ENCODE measurements around the gene TMEM132D. TPM values are rescaled to one million over a fixed set of nuclear protein-coding genes. Genes with fewer than 3 reads are reported as not detected.

TMEM132D gene
- total and polyA plus RNA-seq, 7 donors, result 0.01 TPM; not detected in 6

GRCh38 chr12:129687731-129688130 lies 216.1 kb downstream of the TMEM132D start:
- intact Hi-C loops (cut with DNase I), result no loop called here
- Histone ChIP-seq H3K4me1 (no peaks in the 10 kb centered on the region), H3K4me3 (no peak overlapping the region), H3K9me3 (no peaks in the 10 kb centered on the region), H3K27me3 (ENCODE audit: insufficient read depth in 3 of 3, low read length in 2 of 3) (no peaks in the 10 kb centered on the region), H3K36me3 (ENCODE audit: insufficient read depth in 1 of 2, low read depth in 1 of 2) (no peaks in the 10 kb centered on the region), H3K27ac (no peak overlapping the region)
- no peak for TF ChIP-seq CTCF (IDR thresholded peaks at IDR 0.05)
- ATAC-seq (no peak), DNase-seq (no peak)

- no peaks in the 10 kb centered on the region for H3K36me3 ChIP-seq (ENCODE audit: insufficient read depth in 1 of 2, low read depth in 1 of 2)
- H3K27me3 ChIP-seq (ENCODE audit: insufficient read depth in 3 of 3, low read length in 2 of 3), result no peaks in the 10 kb centered on the region
- 75 to 78% (median 75%) methylated on average over 2 of the region's 2 CpGs for WGBS, 3 donors
- no peak overlapping the region for H3K27ac ChIP-seq
- DNase-seq (no peak), ATAC-seq (no peak)
- no peak for TF ChIP-seq CTCF (IDR thresholded peaks at IDR 0.05)
- H3K4me3 ChIP-seq, result no peak overlapping the region
- H3K9me3 ChIP-seq, result no peaks in the 10 kb centered on the region
- no peaks in the 10 kb centered on the region for H3K4me1 ChIP-seq
- intact Hi-C loops (cut with DNase I), result no loop called here
Observed at GRCh38 chr12:129681830-129682229, 222.0 kb downstream of the TMEM132D start.

GRCh38 chr12:129681151-129681550 lies 222.7 kb downstream of the TMEM132D start:
- no peak for DNase-seq
- intact Hi-C loops (cut with DNase I), result no loop called here
- H3K36me3 ChIP-seq (ENCODE audit: insufficient read depth in 1 of 2, low read depth in 1 of 2), result no peaks in the 10 kb centered on the region
- no peak for ATAC-seq
- no peak for TF ChIP-seq CTCF (IDR thresholded peaks at IDR 0.05)
- no peak overlapping the region for H3K4me3 ChIP-seq
- no peaks in the 10 kb centered on the region for H3K4me1 ChIP-seq
- H3K9me3 ChIP-seq, result no peaks in the 10 kb centered on the region
- no peaks in the 10 kb centered on the region for H3K27me3 ChIP-seq (ENCODE audit: insufficient read depth in 3 of 3, low read length in 2 of 3)
- 84 to 100% (median 88%) methylated on average over 1 of the region's 1 CpG for WGBS, 3 donors
- no peak overlapping the region for H3K27ac ChIP-seq

- intact Hi-C loops (cut with DNase I), result no loop called here
- no peak for TF ChIP-seq CTCF (IDR thresholded peaks at IDR 0.05)
Observed at GRCh38 chr12:129676411-129676810, 227.4 kb downstream of the TMEM132D start.

GRCh38 chr12:129675947-129676346 lies 227.9 kb downstream of the TMEM132D start:
- DNase-seq, result no peak
- H3K4me3 ChIP-seq, result no peak overlapping the region

More at GRCh38 chr12:129676411-129676810, 227.4 kb downstream of the TMEM132D start:
- no peaks in the 10 kb centered on the region for H3K4me1 ChIP-seq
- DNase-seq (no peak), ATAC-seq (no peak)
- H3K36me3 ChIP-seq (ENCODE audit: insufficient read depth in 1 of 2, low read depth in 1 of 2), result no peaks in the 10 kb centered on the region
- no peak overlapping the region for H3K4me3 ChIP-seq
- H3K27me3 ChIP-seq (ENCODE audit: insufficient read depth in 3 of 3, low read length in 2 of 3), result no peaks in the 10 kb centered on the region
- no peaks in the 10 kb centered on the region for H3K9me3 ChIP-seq
- 74 to 78% (median 77%) methylated on average over 7 of the region's 7 CpGs for whole genome bisulfite sequencing, 3 donors
- no peak overlapping the region for H3K27ac ChIP-seq

More at GRCh38 chr12:129675947-129676346, 227.9 kb downstream of the TMEM132D start:
- Histone ChIP-seq H3K9me3 (no peaks in the 10 kb centered on the region), H3K27me3 (ENCODE audit: insufficient read depth in 3 of 3, low read length in 2 of 3) (no peaks in the 10 kb centered on the region), H3K36me3 (ENCODE audit: insufficient read depth in 1 of 2, low read depth in 1 of 2) (no peaks in the 10 kb centered on the region), H3K27ac (no peak overlapping the region), H3K4me1 (no peaks in the 10 kb centered on the region)
- 69 to 80% (median 73%) methylated on average over 3 of the region's 3 CpGs for WGBS, 3 donors
- ATAC-seq, result no peak
- intact Hi-C loops (cut with DNase I), result no loop called here
- TF ChIP-seq CTCF (IDR thresholded peaks at IDR 0.05), result no peak

Data from psoas muscle (tissue), 8 donors.